Mucosa of rectum (tissue), 2 donors: ENCODE results near the gene KLF2.
A peak's percentile ranks its signal among the peaks of the same experiment; 100 is the strongest.
"Not testable (repeated sequence)": the region's sequence is repeated elsewhere in the genome, so short reads cannot be mapped to it uniquely, and the experiment has no call there.

Source experiments
- H3K27ac ChIP-seq, 2 donors: one replicate each; pipeline ENCODE4 v1.7.0; 2013; ENCODE audit warnings: inconsistent platforms in 2 of 2, low read depth in 2 of 2, low read length in 2 of 2
- H3K27me3 ChIP-seq, 2 donors: one replicate each; pipeline ENCODE4 v1.7.0; 2013; ENCODE audit warnings: low read length in 2 of 2; ENCODE audit not compliant: control insufficient read depth in 2 of 2, insufficient read depth in 2 of 2
- H3K36me3 ChIP-seq, 2 donors: one replicate each; pipeline ENCODE4 v1.7.0; 2013; ENCODE audit warnings: low read length in 2 of 2; ENCODE audit not compliant: control insufficient read depth in 2 of 2, insufficient read depth in 2 of 2
- H3K4me1 ChIP-seq, 2 donors: one replicate each; pipeline ENCODE4 v1.7.0; 2013; ENCODE audit warnings: low read length in 2 of 2, mild to moderate bottlenecking in 1 of 2; ENCODE audit not compliant: control insufficient read depth in 2 of 2, insufficient read depth in 2 of 2
- H3K4me3 ChIP-seq, 2 donors: one replicate each; pipeline ENCODE4 v1.7.0; 2013; ENCODE audit warnings: low read length in 2 of 2
- H3K9ac ChIP-seq, 2 donors: one replicate each; pipeline ENCODE4 v1.7.0; 2013; ENCODE audit warnings: low read length in 2 of 2, low read depth in 1 of 2, mild to moderate bottlenecking in 1 of 2
- H3K9me3 ChIP-seq, 2 donors: one replicate each; pipeline ENCODE4 v1.7.0; 2013; ENCODE audit warnings: low read length in 2 of 2; ENCODE audit not compliant: control insufficient read depth in 2 of 2
- donor health status: healthy.
- donor health status: Normal muscosa, but diverticular disease.

Gene KLF2

GRCh38 chr19:16290692-16291091 lies 33.9 kb upstream of the KLF2 start:
- Histone ChIP-seq H3K27ac (no peak overlapping the region), H3K36me3 (no peaks in the 10 kb centered on the region), H3K9me3 (no peaks in the 10 kb centered on the region), H3K4me3 (no peak overlapping the region), H3K9ac (no peak overlapping the region), H3K27me3 (peaks cover 3 to 4% of the 10 kb centered on the region in 2 donors), H3K4me1 (peaks cover 3 to 8% of the 10 kb centered on the region in 2 donors)

- H3K4me1 ChIP-seq: peaks cover 0 to 10% of the 10 kb centered on the region in 2 donors
- H3K9me3 ChIP-seq: no peaks in the 10 kb centered on the region
- peak overlapping the region; percentile 34 to 51 for H3K9ac ChIP-seq
- H3K4me3 ChIP-seq: peak overlapping the region in 1 of 2 donors; percentile 26
- H3K27ac ChIP-seq: peak overlapping the region; percentile 75 to 82
- no peaks in the 10 kb centered on the region for H3K27me3 ChIP-seq
- H3K36me3 ChIP-seq: no peaks in the 10 kb centered on the region
Observed at GRCh38 chr19:16293118-16294091, 31.2 kb upstream of the KLF2 start.

DNA sequence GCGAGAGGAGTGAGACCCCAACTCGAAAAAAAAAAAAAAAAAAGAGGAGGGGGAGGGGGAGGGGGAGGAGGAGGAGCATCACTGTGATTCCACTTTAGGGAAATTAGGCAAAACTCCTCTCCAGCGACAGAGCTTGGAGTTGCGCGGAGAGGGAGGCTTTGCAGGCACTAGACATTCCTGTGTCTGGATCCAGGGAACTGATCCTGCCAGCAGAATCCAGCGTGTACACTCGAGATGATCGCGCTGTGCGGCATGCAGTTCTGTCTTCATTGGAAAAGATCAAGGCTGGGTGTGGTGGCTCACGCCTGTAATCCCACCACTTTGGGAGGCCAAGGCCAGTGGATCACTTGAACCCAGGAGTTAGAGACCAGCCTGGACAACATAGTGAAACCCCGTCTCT lies 29.6 kb upstream of the KLF2 start:
- no peaks in the 10 kb centered on the region for H3K9me3 ChIP-seq
- H3K27ac ChIP-seq: no peak overlapping the region
- no peak overlapping the region for H3K9ac ChIP-seq
- H3K4me3 ChIP-seq: no peak overlapping the region
- H3K4me1 ChIP-seq: peaks cover 0 to 10% of the 10 kb centered on the region in 2 donors
- no peaks in the 10 kb centered on the region for H3K27me3 ChIP-seq
- H3K36me3 ChIP-seq: no peaks in the 10 kb centered on the region

DNA sequence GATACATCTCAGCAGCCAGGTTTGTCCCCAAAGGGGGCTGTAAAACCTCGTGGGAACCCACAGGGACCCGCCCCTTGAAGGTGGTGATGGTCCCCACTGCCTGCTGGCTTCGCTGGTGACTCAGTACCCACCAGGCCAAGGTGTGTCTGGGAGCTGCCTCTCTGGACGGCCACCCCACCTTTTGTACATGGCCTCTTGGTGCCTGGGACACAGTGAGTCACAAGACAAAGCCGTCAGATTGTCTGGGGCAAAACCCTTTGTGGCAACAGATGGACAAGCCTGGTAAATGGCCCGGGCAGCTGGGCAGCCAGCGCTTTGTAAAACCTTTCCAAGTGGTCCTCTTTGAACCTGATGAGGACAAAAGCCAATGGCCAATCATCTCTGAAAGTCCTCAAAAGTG lies 27.9 kb upstream of the KLF2 start:
- Histone ChIP-seq H3K27me3 (no peaks in the 10 kb centered on the region), H3K4me3 (no peak overlapping the region), H3K36me3 (no peaks in the 10 kb centered on the region), H3K4me1 (peaks cover 0 to 10% of the 10 kb centered on the region in 2 donors), H3K27ac (no peak overlapping the region), H3K9ac (no peak overlapping the region), H3K9me3 (no peaks in the 10 kb centered on the region)

DNA sequence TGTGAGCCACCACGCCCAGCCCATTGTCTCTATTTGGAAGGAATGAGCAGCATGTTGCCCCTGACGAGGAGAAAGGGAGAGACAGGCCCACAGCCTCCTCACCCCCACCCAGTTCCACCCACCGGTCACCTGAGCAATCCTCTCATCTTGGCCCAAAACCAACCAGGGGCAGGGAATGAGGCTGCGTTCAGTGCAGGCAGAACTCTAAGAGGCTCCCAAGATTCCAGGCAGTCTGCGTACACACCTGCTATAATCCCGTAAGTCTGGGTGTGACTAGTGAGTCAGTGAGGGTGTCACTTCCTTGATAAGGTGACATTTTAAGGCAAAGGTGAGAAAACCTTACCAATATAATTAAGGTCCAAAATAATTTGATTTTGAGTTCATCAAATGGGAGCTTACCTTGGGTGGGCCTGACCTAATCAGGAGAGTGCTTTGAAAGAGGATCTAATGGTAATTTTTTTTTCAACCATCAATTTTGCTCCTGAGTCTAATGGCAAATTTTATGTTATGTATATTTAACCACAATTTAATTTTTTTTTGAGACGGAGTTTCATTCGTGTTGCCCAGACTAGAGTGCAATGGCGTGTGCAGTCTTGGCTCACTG lies 26.9 kb upstream of the KLF2 start:
- Histone ChIP-seq H3K4me1 (peaks cover 0 to 10% of the 10 kb centered on the region in 2 donors), H3K27me3 (no peaks in the 10 kb centered on the region), H3K27ac (peak overlapping the region; percentile 16 to 23), H3K9me3 (no peaks in the 10 kb centered on the region), H3K36me3 (no peaks in the 10 kb centered on the region), H3K9ac (no peak overlapping the region), H3K4me3 (no peak overlapping the region)

DNA sequence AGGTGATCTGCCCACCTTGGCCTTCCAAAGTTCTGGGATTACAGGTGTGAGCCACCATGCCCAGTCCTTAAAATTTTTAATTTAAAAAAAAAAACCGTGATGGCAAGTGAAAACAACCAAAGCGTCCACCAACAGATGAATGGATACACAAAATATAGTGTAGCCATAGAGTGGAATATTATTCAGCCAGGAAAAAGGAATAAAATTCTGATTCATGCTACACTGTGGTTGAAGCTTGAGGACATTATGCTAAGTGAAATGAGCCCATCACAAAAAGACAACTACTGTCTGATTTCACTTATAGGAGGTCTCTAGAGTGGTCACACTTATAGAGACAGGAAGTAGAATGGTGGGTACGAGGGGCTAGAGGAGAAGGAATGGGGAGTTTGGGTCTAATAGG lies 26.3 kb upstream of the KLF2 start:
- H3K9ac ChIP-seq: no peak overlapping the region
- H3K4me3 ChIP-seq: no peak overlapping the region
- H3K36me3 ChIP-seq: no peaks in the 10 kb centered on the region
- no peaks in the 10 kb centered on the region for H3K27me3 ChIP-seq
- H3K27ac ChIP-seq: no peak overlapping the region
- no peaks in the 10 kb centered on the region for H3K9me3 ChIP-seq
- peaks cover 0 to 4% of the 10 kb centered on the region in 2 donors for H3K4me1 ChIP-seq

GRCh38 chr19:16301999-16302694 lies 22.5 kb upstream of the KLF2 start:
- Histone ChIP-seq H3K4me1 (no peaks in the 10 kb centered on the region), H3K9me3 (no peaks in the 10 kb centered on the region), H3K4me3 (no peak overlapping the region), H3K27ac (no peak overlapping the region), H3K9ac (no peak overlapping the region), H3K27me3 (no peaks in the 10 kb centered on the region), H3K36me3 (no peaks in the 10 kb centered on the region)

DNA sequence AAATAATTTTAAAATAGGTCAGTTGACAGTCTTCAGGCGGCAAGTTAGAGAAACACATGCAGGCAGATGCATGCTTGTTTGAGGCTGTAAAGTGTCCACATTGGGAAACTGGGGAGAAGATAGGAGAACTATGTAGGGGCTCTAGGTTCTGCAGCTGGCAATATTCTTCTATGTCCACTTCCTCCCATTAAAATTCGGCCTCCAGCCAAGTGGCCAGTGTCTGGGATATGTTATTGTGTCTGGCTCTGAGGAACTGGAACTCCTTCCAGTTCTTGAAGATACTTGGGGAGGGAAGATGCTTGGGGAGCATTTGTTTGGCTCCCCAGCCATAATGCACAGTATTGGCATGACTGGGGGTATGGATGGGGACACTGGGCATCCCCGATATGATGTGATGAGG lies 20.9 kb upstream of the KLF2 start:
- Histone ChIP-seq H3K27me3 (no peaks in the 10 kb centered on the region), H3K9me3 (no peaks in the 10 kb centered on the region), H3K4me1 (no peaks in the 10 kb centered on the region), H3K9ac (no peak overlapping the region), H3K4me3 (no peak overlapping the region), H3K36me3 (no peaks in the 10 kb centered on the region), H3K27ac (no peak overlapping the region)

GRCh38 chr19:16304511-16304910 lies 20.1 kb upstream of the KLF2 start:
- not testable (repeated sequence) for H3K27ac ChIP-seq, H3K4me1 ChIP-seq, H3K4me3 ChIP-seq, H3K9ac ChIP-seq, H3K9me3 ChIP-seq, H3K36me3 ChIP-seq, H3K27me3 ChIP-seq

GRCh38 chr19:16305060-16305459 lies 19.6 kb upstream of the KLF2 start:
- H3K27ac ChIP-seq, H3K9ac ChIP-seq, H3K9me3 ChIP-seq, H3K36me3 ChIP-seq, H3K4me1 ChIP-seq, H3K4me3 ChIP-seq, H3K27me3 ChIP-seq: not testable (repeated sequence)
